Left colon (tissue), 2 donors: Measurements from ENCODE around the gene INPP5J. TPM values are rescaled to one million over a fixed set of nuclear protein-coding genes. Genes with fewer than 3 reads are reported as not detected.
"Not testable (repeated sequence)": the region's sequence is repeated elsewhere in the genome, so short reads cannot be mapped to it uniquely, and the experiment has no call there.

Source experiments
- ATAC-seq: fragments of 200-7000 bp; cut with Tn5 transposase; one replicate; pipeline ENCODE4 v1.9.1; 2020; ENCODE audit warnings: mild to moderate bottlenecking, moderate library complexity
- DNase-seq, 2 donors: peaks; one replicate each; pipeline ENCODE4 v3.0.0-alpha.2; 2020
- intact Hi-C, 2 donors: fragments of 100-400 bp; cut with DNase I in 1 of 2; cut with micrococcal nuclease in 1 of 2; formaldehyde crosslinking; loops; one replicate each; pipeline versions ENCODE4 v1.11.2 to v1.14.0; 2022; cut with DNase I, micrococcal nuclease
- microRNA-seq, 2 donors: library from miRNA; unstranded; fragments of <30 nt; microRNA quantifications; one replicate each; pipeline versions ENCODE4 v1.1.0 to v1.2.0, GENCODE V29; 2020
- total RNA-seq, 2 donors: library from RNA; stranded (reverse); fragmentation: NEBNext Ultra II Directional; extraction: Animal tissue kit (Norgen Biotek cat#: 25700); gene quantifications; one replicate each; pipeline ENCODE4 v1.2.1, GENCODE V29; 2021
- donor health status: DM: no; HTN: no; CAD: no.
- donor health status: DM: yes; HTN: yes; CAD: no.

INPP5J gene
- total RNA-seq, 2 donors from 2014 or later, result 26.3 to 34.4 TPM

DNA sequence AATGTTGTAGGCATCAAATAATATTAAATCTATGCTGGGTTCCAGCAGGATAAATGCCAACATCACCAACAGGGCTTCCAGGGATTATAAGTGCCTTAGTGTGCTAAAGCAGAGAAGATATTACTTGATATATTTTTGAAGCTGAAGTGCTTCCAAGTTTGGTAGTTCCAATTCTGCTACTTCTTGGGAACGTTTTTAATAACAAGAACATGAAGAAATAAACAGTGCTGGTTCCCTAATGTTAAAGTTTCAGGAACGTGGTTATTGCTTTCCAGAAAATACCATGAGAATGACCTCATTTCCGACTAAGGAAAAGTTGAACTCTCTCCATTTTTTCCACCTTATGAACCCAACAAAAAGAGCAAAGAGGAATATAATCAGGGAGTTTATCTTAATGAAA, 32.7 kb downstream of the INPP5J start:
- ATAC-seq (no peak), DNase-seq (no peak)
- intact Hi-C loops, result no loop called here

DNA sequence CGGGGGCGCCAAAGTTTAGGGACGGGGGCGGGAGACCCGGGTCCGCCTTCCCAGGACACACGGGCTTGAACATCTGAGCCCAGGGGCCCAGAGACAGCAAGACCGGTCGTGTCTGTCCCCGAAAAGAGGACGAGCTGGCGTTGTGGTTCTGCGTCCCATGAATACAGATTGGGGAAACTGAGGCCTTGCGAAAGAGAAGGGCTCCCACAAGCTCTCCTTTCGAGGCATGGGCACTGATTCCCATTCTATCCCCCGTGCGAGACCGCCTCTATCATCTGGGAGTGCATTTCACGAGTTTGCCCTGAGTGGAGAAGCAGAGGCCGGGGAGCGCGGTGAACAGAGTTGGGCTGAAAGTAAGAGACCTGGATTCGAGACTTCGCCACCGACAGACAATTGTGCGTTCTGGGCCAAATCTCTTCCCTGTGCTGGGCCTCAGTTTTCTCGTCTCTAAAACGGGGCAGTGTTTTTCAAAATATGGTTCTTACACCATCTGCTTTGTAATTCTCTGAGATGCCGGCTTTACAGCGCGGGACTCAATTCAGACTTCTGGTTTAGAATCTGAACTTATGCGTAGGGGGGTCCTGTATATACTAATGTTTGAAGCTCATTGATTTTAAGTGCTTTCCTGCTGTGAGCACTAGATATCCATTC, 37.7 kb downstream of the INPP5J start:
- intact Hi-C loops, result no loop called here
- DNase-seq (peak; percentile 28 to 36), ATAC-seq (peak; percentile 47)

DNA sequence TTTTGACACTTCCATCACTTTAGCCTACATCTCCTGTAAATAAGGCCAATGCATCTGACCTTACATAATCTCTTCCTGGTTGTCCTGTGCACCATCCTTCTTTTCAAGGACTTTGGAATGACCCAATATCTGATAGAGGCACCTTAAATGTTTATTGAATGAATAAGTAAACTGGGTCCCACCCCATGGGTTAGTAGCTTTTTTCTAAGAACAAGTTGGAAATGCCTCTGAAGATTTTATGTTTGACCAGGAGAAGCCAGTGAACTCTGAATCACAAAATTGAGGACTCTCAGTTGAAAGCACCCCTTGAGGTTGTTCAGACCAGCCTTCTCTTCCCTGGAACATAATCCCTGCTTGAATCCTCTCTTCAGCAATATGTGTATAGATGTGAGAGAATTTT, 38.6 kb downstream of the INPP5J start:
- ATAC-seq (peak; percentile 30), DNase-seq (no peak)
- intact Hi-C loops, result no loop called here

DNA sequence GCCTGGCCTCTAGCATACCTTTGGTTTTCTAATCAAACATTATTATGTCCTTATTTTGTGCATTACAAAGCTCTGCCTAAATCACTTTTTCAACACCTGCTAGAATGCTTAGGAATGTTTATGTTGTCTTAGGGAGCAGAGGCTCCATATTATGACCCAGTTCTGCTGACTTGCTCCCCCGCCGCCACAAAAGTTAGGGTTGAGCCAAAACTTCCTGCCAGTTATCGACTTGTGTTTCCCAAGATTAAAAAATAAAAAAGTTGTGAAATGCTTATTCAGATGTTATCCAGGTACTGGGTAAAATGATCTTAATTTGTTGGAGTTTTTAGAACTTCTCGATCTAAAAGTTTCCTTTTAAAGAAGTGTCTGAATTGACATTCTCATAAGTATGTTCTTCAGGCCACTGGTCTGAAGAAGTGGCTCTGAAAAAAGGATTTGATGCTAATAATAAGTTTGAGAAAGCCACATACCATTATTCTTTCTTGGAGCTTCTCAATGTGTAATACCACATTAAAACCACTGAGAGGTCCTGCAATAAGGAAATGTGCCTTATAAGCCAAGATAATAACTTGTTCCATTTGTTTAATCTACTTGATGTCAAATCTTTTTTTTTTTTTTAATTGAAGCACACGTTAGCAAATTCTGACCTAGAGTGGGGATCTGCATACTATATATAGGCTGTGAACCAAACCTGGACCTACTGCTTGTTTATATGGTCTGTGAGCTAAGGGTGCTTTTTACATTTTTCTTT, 39.4 kb downstream of the INPP5J start:
- intact Hi-C loops, result no loop called here
- DNase-seq, result no peak
- ATAC-seq, result peak; percentile 23

DNA sequence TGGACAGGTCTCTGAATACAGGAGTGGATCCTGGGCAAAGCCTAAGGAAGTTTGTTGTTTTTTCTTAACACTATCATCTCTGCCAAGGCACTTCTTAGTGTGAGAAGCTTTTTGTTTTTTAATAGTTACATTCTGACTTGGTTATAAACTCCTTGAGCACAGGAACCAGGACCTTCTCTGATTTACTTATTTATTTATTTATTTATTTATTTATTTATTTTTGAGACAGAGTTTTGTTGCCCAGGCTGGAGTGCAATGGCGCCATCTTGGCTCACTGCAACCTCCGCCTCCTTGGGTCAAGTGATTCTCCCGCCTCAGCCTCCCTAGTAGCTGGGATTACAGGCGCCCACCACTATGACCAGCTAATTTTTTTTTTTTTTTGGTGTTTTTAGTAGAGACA, 48.2 kb downstream of the INPP5J start:
- intact Hi-C loops, result no loop called here
- DNase-seq, result no peak
- no peak for ATAC-seq

DNA sequence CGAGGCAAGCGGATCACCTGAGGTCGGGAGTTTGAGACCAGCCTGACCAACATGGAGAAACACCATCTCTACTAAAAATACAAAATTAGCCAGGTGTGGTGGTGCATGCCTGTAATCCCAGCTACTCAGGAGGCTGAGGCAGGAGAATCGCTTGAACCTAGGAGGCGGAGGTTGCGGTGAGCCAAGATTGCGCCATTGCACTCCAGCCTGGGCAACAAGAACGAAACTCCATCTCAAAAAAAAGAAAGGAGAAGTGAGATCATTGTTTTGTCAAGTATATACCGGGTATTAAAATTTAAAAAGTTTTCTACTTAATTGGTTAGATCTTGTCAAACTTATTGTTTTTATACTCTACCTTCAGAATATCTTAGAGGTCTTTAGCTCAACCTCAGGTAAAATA, 49.0 kb downstream of the INPP5J start:
- ATAC-seq, intact Hi-C loops, DNase-seq: not testable (repeated sequence)

DNA sequence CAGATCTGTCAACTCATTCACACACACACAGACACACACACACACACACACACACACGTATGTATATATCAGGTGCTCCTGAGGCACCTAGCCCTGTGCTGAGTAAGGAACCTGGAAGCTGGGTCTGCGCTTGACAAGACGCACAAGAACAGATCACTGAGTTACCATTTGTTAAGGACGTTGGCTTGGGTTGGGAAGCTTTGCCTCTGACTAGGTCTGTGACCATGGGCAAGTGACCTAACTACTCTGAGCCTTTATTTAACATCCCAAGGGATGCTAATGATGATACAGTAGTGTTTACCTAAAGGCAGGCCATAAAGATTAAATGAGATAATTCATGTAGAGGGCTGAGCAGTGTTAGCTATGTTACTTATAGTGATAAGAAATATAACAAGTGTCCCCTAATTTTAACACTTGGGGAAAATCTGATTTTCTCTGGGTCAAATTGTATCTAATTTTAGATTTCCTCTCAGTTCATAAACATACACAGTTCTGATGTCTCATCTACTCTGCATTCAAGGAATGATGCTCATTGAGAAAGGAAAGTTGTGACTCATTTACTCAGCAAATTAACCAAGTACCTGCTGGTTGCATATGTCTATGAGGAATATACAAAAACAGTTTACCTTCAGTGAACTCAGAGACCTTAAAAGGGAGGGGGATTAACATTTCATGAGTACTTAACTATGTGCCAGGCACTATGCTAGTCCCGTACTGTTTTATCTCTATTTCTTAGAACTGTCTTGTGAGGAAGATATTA, 50.8 kb downstream of the INPP5J start:
- intact Hi-C loops, result no loop called here
- DNase-seq, result no peak
- ATAC-seq, result peak; percentile 57

DNA sequence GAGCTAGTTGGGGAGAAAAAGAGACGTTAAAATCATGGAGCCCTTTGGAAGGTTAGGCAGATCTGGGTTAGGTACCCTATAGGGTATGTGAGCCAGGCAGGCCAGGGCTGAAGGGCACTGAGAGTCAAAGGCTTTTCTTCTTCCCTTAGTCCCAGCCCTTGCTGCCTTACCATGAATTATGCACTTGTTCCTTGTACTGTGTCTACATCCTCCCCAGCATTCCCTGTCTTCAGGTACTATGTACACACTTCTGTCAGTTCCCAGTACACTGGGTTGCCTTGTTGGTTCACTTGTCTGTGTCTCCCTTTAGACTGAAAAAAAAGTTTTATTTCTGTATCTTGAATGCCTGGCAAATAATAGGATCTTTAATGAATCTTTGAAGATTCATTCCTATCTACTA, 54.2 kb downstream of the INPP5J start:
- peak; percentile 51 for ATAC-seq
- intact Hi-C loops, result no loop called here
- DNase-seq, result no peak

DNA sequence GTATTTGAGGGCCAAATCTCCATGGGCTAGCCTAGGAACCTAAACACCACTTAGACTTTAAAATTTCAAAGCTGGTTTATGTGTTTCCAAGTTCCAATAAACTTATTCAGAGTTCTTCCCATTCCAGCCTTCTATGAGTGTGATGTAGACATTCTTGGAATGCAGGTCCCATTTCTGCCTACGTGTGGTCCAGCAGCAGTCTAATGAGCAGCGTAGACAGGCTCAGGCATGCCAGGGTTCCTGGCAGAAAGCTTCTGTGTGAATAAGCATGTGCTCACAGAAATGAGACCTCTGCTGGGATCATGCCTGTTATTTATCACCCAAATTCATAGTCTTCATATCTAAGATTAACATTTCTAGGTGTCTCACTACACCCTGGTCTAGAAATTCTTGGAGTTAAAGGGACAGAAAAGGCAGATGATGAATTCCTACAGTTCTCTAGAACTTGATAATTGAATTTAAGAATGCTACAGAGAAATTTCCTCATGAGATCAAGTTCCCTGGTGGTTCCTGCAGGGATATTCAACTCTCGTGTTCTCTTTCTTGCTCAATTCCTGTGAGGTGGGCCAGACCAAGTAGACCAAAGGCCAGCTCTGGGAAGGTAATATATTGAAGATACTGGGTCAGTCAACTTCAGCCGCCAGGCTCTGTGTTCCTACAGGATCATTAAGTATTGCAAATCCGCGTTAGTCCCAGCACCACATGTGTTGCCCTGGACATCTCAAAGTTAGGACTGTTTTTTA, 54.8 kb downstream of the INPP5J start:
- intact Hi-C loops, result no loop called here
- no peak for ATAC-seq
- DNase-seq, result no peak

DNA sequence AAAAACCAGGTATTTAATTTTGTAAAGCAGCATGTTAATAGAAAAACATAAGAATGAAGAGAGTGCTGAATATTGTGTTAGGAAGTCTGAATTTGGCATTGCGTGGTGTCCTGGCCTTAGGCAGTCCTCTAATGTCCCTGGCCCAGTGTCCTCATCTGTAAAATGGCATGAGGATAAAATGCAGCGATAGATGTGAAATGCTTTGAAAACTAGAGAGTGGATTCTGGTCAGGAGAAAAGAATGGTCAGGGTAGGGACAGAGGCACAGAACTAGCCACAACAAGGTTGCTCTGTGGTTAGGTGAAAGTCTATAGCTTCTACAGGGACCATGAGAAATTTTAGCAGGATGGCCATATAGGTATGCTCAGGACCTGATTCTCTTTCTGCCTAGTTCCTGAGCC, 56.1 kb downstream of the INPP5J start:
- ATAC-seq (no peak), DNase-seq (no peak)
- intact Hi-C loops, result no loop called here

DNA sequence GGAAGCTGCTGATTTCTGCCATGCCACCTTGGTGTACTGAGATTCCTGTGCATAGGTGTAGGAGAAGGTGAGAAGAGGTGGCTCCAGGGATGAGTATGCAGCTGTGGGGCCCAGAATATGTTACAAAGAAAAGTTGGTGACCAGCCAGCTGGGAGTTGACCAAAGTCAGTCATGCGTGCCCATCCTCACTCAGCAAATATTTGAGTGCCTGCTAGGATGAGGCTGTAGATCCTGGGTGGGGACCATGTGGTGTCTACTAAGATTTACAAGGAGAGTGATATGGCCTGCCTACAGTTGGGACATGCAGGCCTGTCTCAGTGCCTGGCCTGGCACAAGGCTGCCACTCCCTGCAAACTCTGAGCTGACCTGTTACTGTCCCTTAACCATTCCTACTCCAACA, 56.6 kb downstream of the INPP5J start:
- intact Hi-C loops, result no loop called here
- DNase-seq, result peak; percentile 55 to 57
- peak; percentile 96 for ATAC-seq

DNA sequence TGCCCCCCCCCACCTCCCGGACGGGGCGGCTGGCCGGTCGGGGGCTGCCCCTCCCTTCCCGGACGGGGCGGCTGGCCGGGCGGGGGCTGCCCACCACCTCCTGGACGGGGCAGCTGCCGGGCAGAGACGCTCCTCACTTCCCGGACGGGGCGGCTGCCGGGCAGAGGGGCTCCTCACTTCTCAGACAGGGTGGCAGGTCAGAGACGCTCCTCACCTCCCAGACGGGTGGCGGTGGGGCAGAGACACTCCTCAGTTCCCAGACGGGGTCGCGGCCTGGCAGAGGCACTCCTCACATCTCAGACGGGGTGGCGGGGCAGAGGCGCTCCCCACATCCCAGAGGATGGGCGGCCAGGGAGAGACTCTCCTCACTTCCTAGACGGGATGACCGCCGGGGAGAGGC, 61.2 kb downstream of the INPP5J start:
- ATAC-seq (no peak), DNase-seq (no peak)
- intact Hi-C loops, result no loop called here

Small RNA genes lying within 50 kb of the gene (microRNA-seq; reads per million reads assigned to microRNA genes)
- 2.7 to 6.8 reads per million in 2 donors for gene MIR3928

Other genes starting within 250 kb of the INPP5J start
- 10 to 100 TPM; 17.7 to 21.1 TPM for gene MORC2, start 154.2 kb upstream of the INPP5J start, total RNA-seq
- gene TUG1, start 153.7 kb upstream of the INPP5J start, total RNA-seq, result 10 to 100 TPM; 67.4 to 72.1 TPM
- 100 to 1,000 TPM in 1 of 2 donors, 10 to 100 TPM in 1; 62.6 to 141 TPM for gene SMTN, start 41.6 kb upstream of the INPP5J start, total RNA-seq
- 10 to 100 TPM; 24.3 to 64.4 TPM for gene SELENOM, start 15.4 kb upstream of the INPP5J start, total RNA-seq
- under 1 TPM in 1 of 2 donors, not detected in 1; 0.49 TPM for gene PLA2G3, start 17.5 kb downstream of the INPP5J start, total RNA-seq
- gene RNF185, start 37.2 kb downstream of the INPP5J start, total RNA-seq, result 10 to 100 TPM; 36.6 to 40.5 TPM
- gene LIMK2, start 89.3 kb downstream of the INPP5J start, total RNA-seq, result 100 to 1,000 TPM; 102 to 142 TPM
- gene PIK3IP1, start 169.5 kb downstream of the INPP5J start, total RNA-seq, result 10 to 100 TPM in 1 of 2 donors, 1 to 10 TPM in 1; 8.1 to 21.9 TPM
- 10 to 100 TPM; 11.0 to 15.0 TPM for gene PATZ1, start 223.4 kb downstream of the INPP5J start, total RNA-seq